CD8-positive, alpha-beta memory T cell (primary cell): ENCODE data around the gene TEX10. TPM values are rescaled to one million over a fixed set of nuclear protein-coding genes. Genes with fewer than 3 reads are reported as not detected.
"Not testable (repeated sequence)": the region's sequence is repeated elsewhere in the genome, so short reads cannot be mapped to it uniquely, and the experiment has no call there.

Experiments used
- CTCF ChIA-PET: fragments of 350-600 bp; sonication (Branson Sonifier 250); formaldehyde crosslinking; loops from one replicate; lab custom pipeline; 2021; ENCODE audit warnings: antibody characterized with exemption; lab: Charles Lee
- POLR2A ChIA-PET: fragments of 350-600 bp; sonication (Branson Sonifier 250); formaldehyde crosslinking; loops from one replicate; lab custom pipeline; 2021; ENCODE audit warnings: antibody characterized with exemption; lab: Charles Lee
- DNase-seq, 5 donors: peaks; one replicate each; pipeline versions ENCODE4 v3.0.0 to v3.0.0-alpha.2; 2020 to 2022; ENCODE audit warnings: mixed read lengths in 1 of 5
- H3K27ac ChIP-seq: one replicate; pipeline ENCODE4 v1.7.0; 2013; ENCODE audit warnings: low read depth, mild to moderate bottlenecking, low read length, moderate library complexity
- H3K27me3 ChIP-seq: 2 replicates; pipeline ENCODE4 v1.7.0; 2013; ENCODE audit warnings: low read length, mild to moderate bottlenecking; ENCODE audit not compliant: insufficient read depth, poor library complexity, severe bottlenecking
- H3K36me3 ChIP-seq: 2 replicates; pipeline ENCODE4 v1.7.0; 2013; ENCODE audit warnings: mild to moderate bottlenecking, low read length, moderate library complexity; ENCODE audit not compliant: insufficient read depth
- H3K4me1 ChIP-seq: 2 replicates; pipeline ENCODE4 v1.7.0; 2013; ENCODE audit warnings: mild to moderate bottlenecking, low read length, moderate library complexity; ENCODE audit not compliant: insufficient read depth
- H3K4me3 ChIP-seq: 2 replicates; pipeline ENCODE4 v1.7.0; 2013; ENCODE audit warnings: mild to moderate bottlenecking, low read length
- H3K9me3 ChIP-seq: 2 replicates; pipeline ENCODE4 v1.7.0; 2013; ENCODE audit warnings: mild to moderate bottlenecking, low read length
- H3K27ac Mint-ChIP-seq, 8 donors: one replicate each; pipeline ENCODE4 v1.8.0; 2020 to 2021; ENCODE audit warnings: mixed read lengths in 8 of 8, mild to moderate bottlenecking in 6 of 8, inconsistent platforms in 3 of 8, moderate library complexity in 3 of 8
- H3K27me3 Mint-ChIP-seq, 2 donors: one replicate each; pipeline ENCODE4 v1.8.0; 2020 to 2021; ENCODE audit warnings: mixed read lengths in 2 of 2, mild to moderate bottlenecking in 1 of 2, moderate library complexity in 1 of 2
- H3K36me3 Mint-ChIP-seq, 3 donors: one replicate each; pipeline ENCODE4 v1.8.0; 2020 to 2021; ENCODE audit warnings: mixed read lengths in 3 of 3, inconsistent platforms in 1 of 3, mild to moderate bottlenecking in 1 of 3
- H3K4me1 Mint-ChIP-seq, 3 donors: one replicate each; pipeline ENCODE4 v1.8.0; 2020 to 2021; ENCODE audit warnings: mixed read lengths in 3 of 3, inconsistent platforms in 1 of 3, mild to moderate bottlenecking in 1 of 3
- H3K4me3 Mint-ChIP-seq, 7 donors: one replicate each; pipeline ENCODE4 v1.8.0; 2020 to 2021; ENCODE audit warnings: mixed read lengths in 7 of 7, mild to moderate bottlenecking in 6 of 7, moderate library complexity in 4 of 7, inconsistent platforms in 2 of 7
- H3K9me3 Mint-ChIP-seq, 5 donors: one replicate each; pipeline ENCODE4 v1.8.0; 2020 to 2022; ENCODE audit warnings: mixed read lengths in 5 of 5, mild to moderate bottlenecking in 3 of 5, moderate library complexity in 2 of 5, inconsistent platforms in 1 of 5
- polyA plus RNA-seq: library from polyadenylated mRNA; unstranded; fragments of 300-500 nt; fragmentation: Illumina TruSeq; gene quantifications from one replicate; pipeline ENCODE4 v1.2.3, GENCODE V29; 2021
- total RNA-seq, 2 experiments: library from RNA; stranded (reverse); gene quantifications; one replicate each; pipeline ENCODE4 v1.2.3, GENCODE V29; 2021

TEX10 gene
- total and polyA plus RNA-seq, 3 experiments from 2014 or later, result 11.6 to 34.1 (median 31.3) TPM

- no peak overlapping the region for H3K4me3 ChIP-seq
- DNase-seq, result no peak
- H3K36me3 ChIP-seq, result peaks cover 8% of the 10 kb centered on the region
- Mint-ChIP-seq H3K4me1 (peaks cover 52 to 85% (median 61%) of the 10 kb centered on the region in 3 donors), H3K9me3 (no peaks in the 10 kb centered on the region), H3K4me3 (no peak overlapping the region), H3K27ac (no peak overlapping the region), H3K36me3 (peaks cover 5 to 43% (median 6%) of the 10 kb centered on the region in 3 donors), H3K27me3 (no peaks in the 10 kb centered on the region)
- H3K4me1 ChIP-seq, result peaks cover 25% of the 10 kb centered on the region
- no peaks in the 10 kb centered on the region for H3K27me3 ChIP-seq
- H3K27ac ChIP-seq, result no peak overlapping the region
- H3K9me3 ChIP-seq, result no peaks in the 10 kb centered on the region
- ChIA-PET CTCF (no interaction called here), POLR2A (no interaction called here)
Measured at GRCh38 chr9:100346836-100347235, 5.9 kb downstream of the TEX10 start.

- Mint-ChIP-seq H3K4me1 (peaks cover 31 to 59% (median 49%) of the 10 kb centered on the region in 3 donors), H3K27ac (peak overlapping the region in 1 of 8 donors; percentile 47), H3K9me3 (no peaks in the 10 kb centered on the region), H3K27me3 (no peaks in the 10 kb centered on the region), H3K36me3 (peaks cover 5 to 60% (median 18%) of the 10 kb centered on the region in 3 donors), H3K4me3 (no peak overlapping the region)
- ChIA-PET CTCF (interaction anchor here (0.7 to 1.3 kb wide), 3 partner anchors 9 to 18 kb away, joined by 3 to 4 read pairs (median 3); no protein-coding TSS in a partner anchor), POLR2A (interaction anchor here (0.5 kb wide), 1 partner anchor 30 kb away, joined by 6 read pairs; no protein-coding TSS in a partner anchor)
- no peaks in the 10 kb centered on the region for H3K27me3 ChIP-seq
- H3K9me3 ChIP-seq, result no peaks in the 10 kb centered on the region
- no peaks in the 10 kb centered on the region for H3K4me1 ChIP-seq
- no peak overlapping the region for H3K27ac ChIP-seq
- no peak for DNase-seq
- peaks cover 8% of the 10 kb centered on the region for H3K36me3 ChIP-seq
- no peak overlapping the region for H3K4me3 ChIP-seq
Measured at GRCh38 chr9:100341889-100342288, 10.9 kb downstream of the TEX10 start.

- Mint-ChIP-seq H3K27ac (no peak overlapping the region), H3K9me3 (no peaks in the 10 kb centered on the region), H3K27me3 (no peaks in the 10 kb centered on the region), H3K4me1 (peaks cover 24 to 50% (median 49%) of the 10 kb centered on the region in 3 donors), H3K4me3 (no peak overlapping the region), H3K36me3 (peaks cover 2 to 51% (median 16%) of the 10 kb centered on the region in 3 donors)
- no peak for DNase-seq
- POLR2A ChIA-PET, result no interaction called here
- no peaks in the 10 kb centered on the region for H3K9me3 ChIP-seq
- peaks cover 4% of the 10 kb centered on the region for H3K36me3 ChIP-seq
- H3K4me1 ChIP-seq, result no peaks in the 10 kb centered on the region
- no peaks in the 10 kb centered on the region for H3K27me3 ChIP-seq
- H3K27ac ChIP-seq, result no peak overlapping the region
- no peak overlapping the region for H3K4me3 ChIP-seq
- CTCF ChIA-PET, result no interaction called here
Measured at GRCh38 chr9:100340224-100340623, 12.5 kb downstream of the TEX10 start.

GRCh38 chr9:100338736-100339135 is 14.0 kb downstream of the TEX10 start:
- H3K27me3 ChIP-seq, H3K27me3 Mint-ChIP-seq, H3K4me1 ChIP-seq, H3K4me3 ChIP-seq, H3K9me3 Mint-ChIP-seq, H3K27ac ChIP-seq, DNase-seq, H3K36me3 ChIP-seq, H3K4me3 Mint-ChIP-seq, POLR2A ChIA-PET, H3K9me3 ChIP-seq: not testable (repeated sequence)
- CTCF ChIA-PET, result interaction anchor here (1.7 kb wide), 1 partner anchor 15 kb away, joined by 4 read pairs; no protein-coding TSS in a partner anchor
- Mint-ChIP-seq H3K27ac (peak overlapping the region in 1 of 8 donors; percentile 19), H3K4me1 (peaks cover 22 to 52% (median 44%) of the 10 kb centered on the region in 3 donors), H3K36me3 (peaks cover 0 to 55% (median 18%) of the 10 kb centered on the region in 3 donors)

GRCh38 chr9:100324594-100325200 is 28.0 kb downstream of the TEX10 start:
- Histone ChIP-seq H3K4me1 (no peaks in the 10 kb centered on the region), H3K4me3 (no peak overlapping the region), H3K27me3 (no peaks in the 10 kb centered on the region), H3K36me3 (peaks cover 11% of the 10 kb centered on the region), H3K27ac (no peak overlapping the region), H3K9me3 (no peaks in the 10 kb centered on the region)
- peaks cover 5 to 19% (median 17%) of the 10 kb centered on the region in 3 donors for H3K4me1 Mint-ChIP-seq
- DNase-seq, result peak in 2 of 5 donors; percentile 6 to 17
- ChIA-PET CTCF (interaction anchor here (0.6 to 2.1 kb wide), 6 partner anchors 8 to 99 kb away, joined by 3 to 13 read pairs (median 3); partner anchors contain the start of gene TEX10), POLR2A (no interaction called here)
- H3K4me3 Mint-ChIP-seq, result no peak overlapping the region
- no peaks in the 10 kb centered on the region for H3K9me3 Mint-ChIP-seq
- H3K27me3 Mint-ChIP-seq, result no peaks in the 10 kb centered on the region
- peaks cover 0 to 67% (median 16%) of the 10 kb centered on the region in 3 donors for H3K36me3 Mint-ChIP-seq
- peak overlapping the region in 2 of 8 donors; percentile 15 to 63 for H3K27ac Mint-ChIP-seq

GRCh38 chr9:100322954-100323536 is 29.7 kb downstream of the TEX10 start:
- H3K9me3 Mint-ChIP-seq, result no peaks in the 10 kb centered on the region
- CTCF ChIA-PET, result interaction anchor here (1.0 to 1.3 kb wide), 4 partner anchors 15 to 91 kb away, joined by 3 to 4 read pairs (median 3); no protein-coding TSS in a partner anchor
- Histone ChIP-seq H3K4me3 (no peak overlapping the region), H3K27me3 (no peaks in the 10 kb centered on the region), H3K4me1 (no peaks in the 10 kb centered on the region), H3K27ac (no peak overlapping the region), H3K9me3 (no peaks in the 10 kb centered on the region), H3K36me3 (peaks cover under 1% of the 10 kb centered on the region)
- H3K4me1 Mint-ChIP-seq, result peaks cover 6 to 22% (median 17%) of the 10 kb centered on the region in 3 donors
- H3K27ac Mint-ChIP-seq, result peak overlapping the region in 3 of 8 donors; percentile 51 to 91 (median 55)
- H3K36me3 Mint-ChIP-seq, result peaks cover 0 to 62% (median 19%) of the 10 kb centered on the region in 3 donors
- POLR2A ChIA-PET, result no interaction called here
- DNase-seq, result no peak
- H3K4me3 Mint-ChIP-seq, result no peak overlapping the region
- H3K27me3 Mint-ChIP-seq, result no peaks in the 10 kb centered on the region

- H3K4me1 Mint-ChIP-seq, result peaks cover 20 to 35% (median 32%) of the 10 kb centered on the region in 3 donors
- no peak for DNase-seq
- no peaks in the 10 kb centered on the region for H3K27me3 ChIP-seq
- ChIA-PET POLR2A (no interaction called here), CTCF (no interaction called here)
- H3K4me1 ChIP-seq, result no peaks in the 10 kb centered on the region
- H3K36me3 Mint-ChIP-seq, result peaks cover 8 to 68% (median 28%) of the 10 kb centered on the region in 3 donors
- H3K27ac ChIP-seq, result no peak overlapping the region
- H3K36me3 ChIP-seq, result peaks cover 11% of the 10 kb centered on the region
- no peaks in the 10 kb centered on the region for H3K27me3 Mint-ChIP-seq
- H3K4me3 ChIP-seq, result no peak overlapping the region
- H3K4me3 Mint-ChIP-seq, result no peak overlapping the region
- peak overlapping the region in 2 of 8 donors; percentile 26 to 33 for H3K27ac Mint-ChIP-seq
- H3K9me3 Mint-ChIP-seq, result no peaks in the 10 kb centered on the region
- no peaks in the 10 kb centered on the region for H3K9me3 ChIP-seq
Measured at GRCh38 chr9:100317706-100318105, 35.0 kb downstream of the TEX10 start.

- Histone ChIP-seq H3K4me1 (no peaks in the 10 kb centered on the region), H3K36me3 (peaks cover 11% of the 10 kb centered on the region), H3K4me3 (no peak overlapping the region), H3K27ac (no peak overlapping the region), H3K9me3 (no peaks in the 10 kb centered on the region), H3K27me3 (no peaks in the 10 kb centered on the region)
- Mint-ChIP-seq H3K4me1 (peaks cover 29 to 55% (median 44%) of the 10 kb centered on the region in 3 donors), H3K27me3 (no peaks in the 10 kb centered on the region), H3K27ac (no peak overlapping the region), H3K36me3 (peaks cover 13 to 68% (median 39%) of the 10 kb centered on the region in 3 donors), H3K4me3 (no peak overlapping the region), H3K9me3 (no peaks in the 10 kb centered on the region)
- CTCF ChIA-PET, result no interaction called here
- POLR2A ChIA-PET, result no interaction called here
- DNase-seq, result no peak
Measured at GRCh38 chr9:100315561-100315960, 37.2 kb downstream of the TEX10 start.
